OCI-M1 (cell line): ENCODE results near the gene TNPO2.

Source experiments
- DNase-seq: peaks from one replicate; lab custom pipeline; 2025; lab: John Stamatoyannopoulos, UW

TNPO2 gene

GRCh38 chr19:12676384-12676792 lies 47.3 kb downstream of the TNPO2 start:
- DNase-seq, result peak; percentile 75

- DNase-seq, result no peak
Observed at GRCh38 chr19:12675940-12676339, 47.8 kb downstream of the TNPO2 start.

- no peak for DNase-seq
Observed at GRCh38 chr19:12675399-12675798, 48.3 kb downstream of the TNPO2 start.

- DNase-seq, result no peak
Observed at GRCh38 chr19:12672744-12673143, 51.0 kb downstream of the TNPO2 start.

GRCh38 chr19:12670159-12670928 lies 53.4 kb downstream of the TNPO2 start:
- DNase-seq, result no peak

- peak; percentile 78 for DNase-seq
Observed at GRCh38 chr19:12669270-12670158, 54.2 kb downstream of the TNPO2 start.

GRCh38 chr19:12668932-12669269 lies 54.8 kb downstream of the TNPO2 start:
- DNase-seq, result peak; percentile 55

GRCh38 chr19:12668346-12668745 lies 55.4 kb downstream of the TNPO2 start:
- no peak for DNase-seq

- no peak for DNase-seq
Observed at GRCh38 chr19:12667731-12668302, 55.9 kb downstream of the TNPO2 start.

GRCh38 chr19:12666265-12667048 lies 57.3 kb downstream of the TNPO2 start, which contains the start of the genes MAN2B1 and WDR83:
MAN2B1 (minus strand) TSS chr19:12666742; CDS start chr19:12666701, 41 bp downstream.
WDR83 (plus strand) TSS chr19:12666807; CDS start chr19:12669791, 2,984 bp downstream.
- DNase-seq, result peak; percentile 77

GRCh38 chr19:12665671-12666264 lies 58.0 kb downstream of the TNPO2 start:
- DNase-seq, result no peak

GRCh38 chr19:12665281-12665573 lies 58.5 kb downstream of the TNPO2 start:
- no peak for DNase-seq

GRCh38 chr19:12664406-12665280 lies 59.1 kb downstream of the TNPO2 start:
- no peak for DNase-seq

- DNase-seq, result no peak
Observed at GRCh38 chr19:12660980-12661379, 62.8 kb downstream of the TNPO2 start.

- DNase-seq, result no peak
Observed at GRCh38 chr19:12657966-12658365, 65.8 kb downstream of the TNPO2 start.

GRCh38 chr19:12656899-12657571 lies 66.7 kb downstream of the TNPO2 start:
- DNase-seq, result no peak

- DNase-seq, result no peak
Observed at GRCh38 chr19:12655546-12655945, 68.2 kb downstream of the TNPO2 start.

- DNase-seq, result no peak
Observed at GRCh38 chr19:12652219-12652618, 71.5 kb downstream of the TNPO2 start.

- no peak for DNase-seq
Observed at GRCh38 chr19:12649941-12650340, 73.8 kb downstream of the TNPO2 start.
